Erythroblast (primary cell): ENCODE results near the gene CDK14.

Experiments used
- GATA1 ChIP-seq: IDR thresholded peaks from 2 replicates; pipeline ENCODE4 v1.6.1; 2011; ENCODE audit warnings: low read depth, mild to moderate bottlenecking, control low read depth, low read length, moderate library complexity
- POLR2A ChIP-seq: IDR thresholded peaks from 2 replicates; pipeline ENCODE4 v1.6.1; 2011; ENCODE audit warnings: mild to moderate bottlenecking, low read length

- TF ChIP-seq POLR2A: no peak
- no peak for TF ChIP-seq GATA1
Observed at GRCh38 chr7:90629297-90629918, 33.3 kb downstream of the CDK14 start.
